G401.6 (cell line): ENCODE results near the gene AACS.

Experiments used
- FAIRE-seq: peaks from 2 replicates; lab custom pipeline; 2012; peaks lifted over from hg19 to GRCh38; lab: Jason Lieb, UNC

The AACS gene

DNA sequence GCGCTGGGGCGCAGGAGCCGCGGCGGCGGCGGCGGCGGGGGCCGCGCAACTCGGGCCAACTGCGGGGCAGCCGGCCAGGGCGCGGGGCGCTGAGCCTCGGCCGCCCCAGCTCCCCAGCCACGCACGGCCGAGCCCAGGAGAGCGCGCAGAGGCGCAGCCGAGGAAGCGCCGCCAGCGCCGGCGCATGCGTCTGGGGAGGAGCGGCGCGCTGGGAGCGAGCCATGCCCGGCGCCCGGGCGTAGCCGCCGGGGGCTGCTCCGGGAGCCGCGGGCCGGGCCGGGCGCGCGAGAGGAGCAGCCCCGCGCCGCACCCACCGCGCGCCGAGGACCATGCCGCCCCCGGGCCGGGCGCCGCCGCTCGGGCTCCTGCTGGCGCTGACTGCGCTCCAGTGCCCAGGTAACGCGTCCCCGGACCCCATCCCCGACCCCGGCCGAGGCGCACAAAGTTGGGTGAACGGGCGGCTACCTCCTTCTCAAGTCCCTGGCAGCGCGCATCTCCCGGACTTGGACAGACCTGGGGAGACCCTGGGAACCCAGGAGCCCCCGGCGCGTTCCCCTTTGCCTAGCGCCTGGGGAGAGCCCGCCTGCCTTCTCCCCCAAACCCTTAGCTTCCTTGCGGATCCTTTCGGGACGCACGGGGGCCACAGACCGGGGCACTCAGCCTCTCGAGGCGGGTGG lies 121.4 kb downstream of the AACS start:
- FAIRE-seq, result no peak

GRCh38 chr12:125187148-125187745 lies 122.0 kb downstream of the AACS start:
- no peak for FAIRE-seq

- FAIRE-seq, result no peak
Observed at GRCh38 chr12:125187780-125188741, 122.8 kb downstream of the AACS start.

GRCh38 chr12:125189015-125189414 lies 123.8 kb downstream of the AACS start:
- no peak for FAIRE-seq

GRCh38 chr12:125189502-125189901 lies 124.3 kb downstream of the AACS start:
- FAIRE-seq, result no peak

DNA sequence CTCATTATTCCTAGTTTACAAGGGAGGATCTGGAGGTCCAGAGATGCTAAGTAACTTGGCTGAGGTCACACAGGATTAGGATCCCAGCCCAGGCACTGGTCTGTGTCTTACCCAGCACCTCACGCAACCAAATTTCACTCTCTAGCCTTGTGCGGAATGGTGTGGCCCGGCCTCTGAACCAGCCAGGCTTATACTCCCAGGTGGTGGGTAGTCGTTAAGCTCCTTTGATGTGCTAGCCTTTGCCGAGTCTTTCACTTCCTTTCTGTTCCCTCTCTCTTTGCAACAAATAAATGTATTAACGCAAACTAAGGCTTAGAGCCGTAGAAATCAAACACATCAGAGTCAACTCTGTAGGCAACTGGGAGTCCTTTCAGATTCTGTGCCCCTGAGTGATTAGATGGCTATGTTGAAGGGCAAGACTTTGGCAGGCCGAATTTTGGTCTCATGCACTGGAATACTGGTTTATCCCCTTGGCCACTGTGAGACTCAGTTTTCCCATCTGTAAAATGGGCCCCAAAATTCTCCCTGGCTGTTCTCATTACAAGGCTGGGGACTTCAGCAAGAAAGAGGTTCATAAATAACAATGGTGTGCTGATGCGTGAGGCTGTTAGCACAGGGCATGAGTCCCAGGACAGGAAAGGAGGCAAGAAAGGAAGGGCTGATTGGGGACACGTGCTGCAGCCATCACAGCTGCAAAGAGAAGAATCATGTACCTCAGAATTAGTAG lies 126.3 kb downstream of the AACS start:
- no peak for FAIRE-seq

DNA sequence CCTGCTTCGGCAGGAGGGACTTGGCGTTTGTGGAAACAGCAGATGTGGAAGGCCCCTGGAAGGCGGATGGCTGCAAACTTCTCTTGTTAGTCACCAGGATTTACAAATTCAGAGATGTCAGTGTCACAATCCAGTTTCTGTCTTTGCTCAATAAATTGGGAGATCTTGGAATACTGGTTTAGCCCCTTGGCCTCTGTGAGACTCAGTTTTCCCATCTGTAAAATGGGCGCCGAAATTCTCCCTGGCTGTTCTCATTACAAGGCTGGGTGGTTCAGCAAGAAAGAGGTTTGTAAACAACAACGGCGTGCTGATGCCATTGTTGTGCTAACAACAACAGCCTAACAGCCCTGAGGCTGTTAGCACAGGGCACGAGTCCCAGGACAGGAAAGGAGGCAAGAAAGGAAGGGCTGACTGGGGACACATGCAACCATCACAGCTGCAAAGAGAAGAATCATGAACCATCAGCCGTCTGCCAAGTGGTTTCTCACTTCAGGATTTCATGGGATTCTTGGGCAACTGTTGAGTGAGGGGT lies 127.5 kb downstream of the AACS start:
- no peak for FAIRE-seq
